Ishikawa (cell line): ENCODE data around the gene AMPD1.

Experiments used
- CEBPB ChIP-seq: IDR thresholded peaks from 2 replicates; pipeline ENCODE4 v1.6.1; 2012
- CREB1 ChIP-seq: IDR thresholded peaks from 2 replicates; pipeline ENCODE4 v1.6.1; 2012; ENCODE audit warnings: low read depth
- EGR1 ChIP-seq: IDR thresholded peaks from 2 replicates; pipeline ENCODE4 v1.6.1; 2012
- EP300 ChIP-seq: IDR thresholded peaks from 2 replicates; pipeline ENCODE4 v1.6.1; 2012; ENCODE audit warnings: borderline replicate concordance
- FOXM1 ChIP-seq: IDR thresholded peaks from 2 replicates; pipeline ENCODE4 v1.6.1; 2012; ENCODE audit warnings: low read depth, borderline replicate concordance
- MAX ChIP-seq: IDR thresholded peaks from 2 replicates; pipeline ENCODE4 v1.6.1; 2012
- NFIC ChIP-seq: IDR thresholded peaks from 2 replicates; pipeline ENCODE4 v1.6.1; 2012
- RAD21 ChIP-seq: IDR thresholded peaks from 2 replicates; pipeline ENCODE4 v1.6.1; 2012; ENCODE audit warnings: low read depth
- REST ChIP-seq: IDR thresholded peaks from 2 replicates; pipeline ENCODE4 v1.6.1; 2012; ENCODE audit warnings: low read depth, mild to moderate bottlenecking
- TAF1 ChIP-seq: IDR thresholded peaks from 2 replicates; pipeline ENCODE4 v1.6.1; 2012; ENCODE audit warnings: low read depth, mild to moderate bottlenecking
- TCF12 ChIP-seq: IDR thresholded peaks from 2 replicates; pipeline ENCODE4 v1.6.1; 2012; ENCODE audit warnings: low read depth
- TEAD4 ChIP-seq: IDR thresholded peaks from 2 replicates; pipeline ENCODE4 v1.6.1; 2012
- USF1 ChIP-seq: IDR thresholded peaks from 2 replicates; pipeline ENCODE4 v1.6.1; 2012
- YY1 ChIP-seq: IDR thresholded peaks from 2 replicates; pipeline ENCODE4 v1.6.1; 2012; ENCODE audit warnings: low read depth
- ZBTB7A ChIP-seq: IDR thresholded peaks from 2 replicates; pipeline ENCODE4 v1.6.1; 2012; ENCODE audit warnings: low read depth

Gene AMPD1

GRCh38 chr1:114735479-114735878, 40.1 kb upstream of the AMPD1 start:
- TF ChIP-seq EP300, result no peak
- no peak for TF ChIP-seq REST
- no peak for TF ChIP-seq NFIC
- TF ChIP-seq CEBPB, result no peak
- TF ChIP-seq FOXM1, result no peak
- TF ChIP-seq CREB1, result no peak
- TF ChIP-seq MAX, result no peak
- TF ChIP-seq ZBTB7A, result no peak
- no peak for TF ChIP-seq TCF12
- TF ChIP-seq EGR1, result no peak
- no peak for TF ChIP-seq TEAD4
- TF ChIP-seq RAD21, result no peak
- no peak for TF ChIP-seq YY1

GRCh38 chr1:114729782-114730181, 34.4 kb upstream of the AMPD1 start:
- TF ChIP-seq MAX (no peak), TEAD4 (no peak), ZBTB7A (no peak)

- TF ChIP-seq MAX, result no peak
Observed at GRCh38 chr1:114728553-114728952, 33.2 kb upstream of the AMPD1 start.

GRCh38 chr1:114725230-114725629, 29.9 kb upstream of the AMPD1 start:
- TF ChIP-seq EGR1, result no peak
- TF ChIP-seq RAD21, result no peak
- TF ChIP-seq EP300, result no peak
- no peak for TF ChIP-seq NFIC
- no peak for TF ChIP-seq YY1

GRCh38 chr1:114723915-114724314, 28.6 kb upstream of the AMPD1 start:
- TF ChIP-seq TEAD4, result no peak
- TF ChIP-seq EP300, result no peak

- TF ChIP-seq YY1 (no peak), RAD21 (no peak), EP300 (no peak), USF1 (no peak), NFIC (no peak), TCF12 (no peak), REST (no peak), FOXM1 (no peak)
Observed at GRCh38 chr1:114723457-114723856, 28.1 kb upstream of the AMPD1 start.

- no peak for TF ChIP-seq USF1
- no peak for TF ChIP-seq FOXM1
- TF ChIP-seq RAD21, result no peak
- no peak for TF ChIP-seq CREB1
- TF ChIP-seq TAF1, result no peak
- no peak for TF ChIP-seq ZBTB7A
- no peak for TF ChIP-seq TCF12
- TF ChIP-seq TEAD4, result no peak
Observed at GRCh38 chr1:114720492-114720891, 25.1 kb upstream of the AMPD1 start.

- TF ChIP-seq FOXM1 (no peak), RAD21 (no peak), TCF12 (no peak), USF1 (no peak), CEBPB (no peak), TEAD4 (no peak), YY1 (no peak), NFIC (no peak), MAX (no peak), TAF1 (no peak), ZBTB7A (no peak), EGR1 (no peak)
Observed at GRCh38 chr1:114719424-114719787, 24.1 kb upstream of the AMPD1 start.
